ENCODE data around the gene SCO2.

The SCO2 gene

DNA sequence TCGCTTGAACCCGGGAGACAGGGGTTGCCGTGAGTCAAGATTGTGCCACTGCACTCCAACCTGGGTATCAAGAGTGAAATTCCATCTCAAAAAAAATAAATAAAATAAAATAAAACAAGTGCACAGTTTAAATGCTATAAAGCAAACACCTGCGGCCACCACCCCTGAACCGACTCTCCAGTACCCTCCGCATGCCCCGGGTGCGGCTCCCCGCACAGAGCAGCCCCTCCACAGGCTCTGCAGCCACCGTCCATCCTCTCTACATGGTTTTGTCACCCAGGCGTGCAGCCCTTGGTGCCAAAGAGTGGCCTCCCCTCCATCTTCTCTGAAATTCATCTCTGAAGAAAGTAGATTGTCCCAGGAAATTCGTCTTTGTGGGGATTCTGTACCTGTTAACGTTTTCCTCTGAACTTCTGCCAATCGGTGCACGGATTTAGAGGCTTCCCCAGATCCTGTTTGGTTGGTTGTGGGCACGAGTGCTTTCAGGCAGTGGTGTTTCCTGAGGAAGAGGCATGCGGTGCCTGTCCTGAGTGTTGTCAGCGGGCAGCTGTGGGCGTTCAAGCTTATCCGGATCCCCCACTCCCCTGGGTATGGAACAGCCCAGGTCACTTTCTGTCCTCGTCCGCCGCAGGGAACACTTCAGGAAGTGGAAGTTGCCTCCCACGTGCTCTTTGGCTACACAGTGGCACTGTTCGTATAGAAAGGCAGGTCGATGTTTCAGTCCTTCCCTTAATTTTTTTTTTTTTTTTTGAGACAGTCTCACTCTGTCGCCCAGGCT is 34.7 kb downstream of the SCO2 start:
- DNase-seq = no peak

DNA sequence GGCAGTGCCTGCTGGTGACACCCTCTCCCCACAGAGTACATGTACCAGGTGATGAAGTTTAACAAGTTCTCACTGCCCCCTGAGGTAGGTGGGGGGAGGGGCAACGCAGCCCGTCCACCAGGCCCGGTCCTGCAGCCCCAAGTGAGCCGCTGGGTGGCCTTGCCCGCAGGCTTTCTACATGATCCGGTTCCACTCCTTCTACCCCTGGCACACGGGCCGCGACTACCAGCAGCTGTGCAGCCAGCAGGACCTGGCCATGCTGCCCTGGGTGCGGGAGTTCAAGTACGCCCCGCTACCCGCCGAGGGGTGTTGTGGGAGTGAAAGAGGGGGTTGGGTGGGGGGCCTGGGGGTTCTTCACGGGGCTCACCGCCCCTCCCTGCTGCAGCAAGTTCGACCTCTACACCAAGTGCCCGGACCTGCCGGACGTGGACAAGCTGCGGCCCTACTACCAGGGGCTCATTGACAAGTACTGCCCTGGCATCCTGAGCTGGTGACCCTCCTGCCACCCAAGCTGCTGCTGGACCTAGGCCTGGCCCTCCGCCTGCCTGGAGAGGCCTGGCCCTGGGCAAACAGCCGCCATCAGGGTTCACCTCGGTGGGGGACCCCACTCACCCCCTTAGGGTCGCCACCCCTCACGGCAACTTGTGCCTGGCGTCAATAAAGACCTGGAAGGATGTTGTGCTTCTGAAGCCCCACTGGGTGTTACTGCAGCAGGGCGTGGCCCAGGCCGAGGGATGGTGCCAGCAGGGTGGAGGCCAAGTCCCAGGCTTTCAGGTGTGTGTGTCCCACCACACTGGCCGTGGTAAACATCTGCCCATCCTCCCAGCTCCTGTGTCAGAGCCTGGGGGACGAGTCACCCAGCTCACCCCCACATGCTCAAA is 35.8 kb downstream of the SCO2 start:
- no peak for DNase-seq

DNA sequence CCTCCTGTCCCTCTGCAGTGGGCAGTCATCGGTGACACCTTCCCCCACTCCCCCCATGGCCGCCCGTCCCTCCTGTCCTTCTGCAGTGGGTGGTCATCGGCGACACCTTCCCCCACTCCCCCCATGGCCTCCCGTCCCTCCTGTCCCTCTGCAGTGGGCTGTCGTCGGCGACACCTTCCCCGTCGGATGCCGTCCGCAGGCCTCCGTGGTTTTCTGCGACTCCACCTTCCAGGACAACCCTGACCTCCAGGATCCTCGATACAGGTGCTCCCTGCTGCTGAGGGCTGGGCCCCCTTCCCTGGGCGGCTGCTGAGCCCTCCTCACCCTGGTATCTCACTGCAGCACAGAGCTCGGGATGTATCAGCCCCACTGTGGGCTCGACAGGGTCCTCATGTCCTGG is 36.5 kb downstream of the SCO2 start:
- no peak for DNase-seq

DNA sequence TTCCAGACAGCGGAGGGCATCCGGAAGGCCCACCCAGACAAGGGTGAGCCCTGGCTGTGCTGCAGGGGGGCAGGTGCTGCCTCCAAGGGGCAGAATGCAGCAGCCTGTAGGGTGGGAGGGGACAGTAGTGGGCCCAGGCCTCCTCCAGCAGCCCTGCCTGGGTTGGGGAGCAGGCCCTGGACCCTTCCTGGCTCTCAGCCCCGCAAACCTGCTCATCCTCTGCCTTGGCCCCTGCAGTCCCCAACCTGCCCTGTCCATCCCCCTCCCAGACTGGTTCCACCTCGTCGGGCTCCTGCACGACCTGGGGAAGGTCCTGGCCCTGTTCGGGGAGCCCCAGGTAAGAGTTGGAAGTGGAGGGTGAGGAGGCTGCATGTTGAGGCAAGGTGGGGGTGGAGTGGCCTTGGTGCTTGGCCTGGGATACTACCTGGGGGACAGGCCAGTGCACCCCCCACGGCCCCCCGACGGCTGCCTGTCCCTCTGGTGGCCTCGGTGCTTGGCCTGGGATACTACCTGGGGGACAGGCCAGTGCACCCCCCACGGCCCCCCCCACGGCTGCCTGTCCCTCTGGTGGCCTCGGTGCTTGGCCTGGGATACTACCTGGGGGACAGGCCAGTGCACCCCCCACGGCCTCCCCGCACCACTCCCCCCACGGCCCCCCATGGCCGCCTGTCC is 37.3 kb downstream of the SCO2 start:
- no peak for DNase-seq

DNA sequence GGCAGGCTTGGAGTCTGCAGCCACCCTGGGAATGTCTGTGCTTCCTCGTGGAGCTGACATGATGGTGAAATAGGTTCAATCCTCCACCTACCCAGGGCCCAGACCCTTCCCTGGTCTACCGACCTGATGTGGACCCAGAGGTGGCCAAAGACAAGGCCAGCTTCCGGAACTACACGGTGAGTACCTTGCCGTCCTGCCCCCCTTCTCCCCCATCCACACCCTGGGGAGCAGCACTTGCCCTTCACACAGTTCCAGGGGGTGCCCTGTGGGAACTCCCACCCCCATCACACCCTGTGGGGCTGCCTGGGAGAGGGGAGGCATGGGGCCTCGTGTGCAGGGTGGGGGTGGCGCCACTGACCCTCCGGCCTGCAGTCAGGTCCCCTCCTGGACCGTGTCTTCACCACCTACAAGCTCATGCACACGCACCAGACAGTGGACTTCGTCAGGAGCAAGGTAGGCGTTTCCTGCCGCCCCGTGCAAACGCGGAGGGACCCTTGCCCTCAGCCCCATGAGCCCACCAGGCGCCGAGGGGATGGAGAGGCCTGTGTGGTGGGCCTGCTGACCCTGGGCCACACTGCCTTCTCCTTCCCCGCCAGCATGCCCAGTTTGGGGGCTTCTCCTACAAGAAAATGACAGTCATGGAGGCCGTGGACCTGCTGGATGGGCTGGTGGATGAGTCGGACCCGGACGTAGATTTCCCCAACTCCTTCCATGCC is 38.0 kb downstream of the SCO2 start:
- no peak for DNase-seq

DNA sequence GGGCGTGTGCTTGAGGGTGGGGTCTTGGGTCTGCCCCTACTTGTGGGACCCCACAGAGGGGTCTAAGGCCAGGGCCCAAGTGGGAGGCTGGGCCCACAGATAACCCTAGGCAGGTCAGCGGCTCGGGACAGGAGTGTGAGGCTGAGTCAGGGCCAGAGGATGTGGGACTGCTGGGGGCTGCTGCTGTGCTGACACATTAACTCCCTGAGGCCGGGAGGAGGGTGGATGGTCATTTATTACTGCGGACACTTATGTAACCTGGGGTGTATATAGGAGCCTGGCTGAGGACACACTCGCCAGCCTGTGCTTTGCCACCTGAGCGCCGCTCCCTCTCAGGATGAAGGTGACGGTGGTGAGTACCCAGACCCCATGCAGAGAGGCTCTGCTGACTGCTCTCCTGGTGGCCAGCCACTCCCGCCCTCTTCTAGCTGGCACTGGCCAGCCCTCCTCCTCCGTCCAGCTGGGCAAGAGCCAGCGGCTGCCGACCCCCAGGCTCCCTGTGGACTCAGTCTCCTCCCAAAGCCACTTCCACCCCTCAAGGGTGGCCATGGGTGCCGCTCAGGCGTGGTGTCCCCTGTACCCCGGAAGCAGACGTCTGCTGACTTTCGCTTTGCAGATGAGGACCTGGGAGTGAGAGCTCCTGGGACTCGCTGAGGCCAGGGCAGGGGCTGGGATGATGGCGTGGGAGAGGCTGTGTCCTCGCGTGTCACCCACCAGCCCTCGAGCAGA is 38.7 kb downstream of the SCO2 start, which contains the start of gene MIOX:
Gene MIOX (plus strand): TSS at position 299 of the 729 bp plus-strand sequence. CDS start 39 bp downstream, at position 338.
- no peak for DNase-seq

DNA sequence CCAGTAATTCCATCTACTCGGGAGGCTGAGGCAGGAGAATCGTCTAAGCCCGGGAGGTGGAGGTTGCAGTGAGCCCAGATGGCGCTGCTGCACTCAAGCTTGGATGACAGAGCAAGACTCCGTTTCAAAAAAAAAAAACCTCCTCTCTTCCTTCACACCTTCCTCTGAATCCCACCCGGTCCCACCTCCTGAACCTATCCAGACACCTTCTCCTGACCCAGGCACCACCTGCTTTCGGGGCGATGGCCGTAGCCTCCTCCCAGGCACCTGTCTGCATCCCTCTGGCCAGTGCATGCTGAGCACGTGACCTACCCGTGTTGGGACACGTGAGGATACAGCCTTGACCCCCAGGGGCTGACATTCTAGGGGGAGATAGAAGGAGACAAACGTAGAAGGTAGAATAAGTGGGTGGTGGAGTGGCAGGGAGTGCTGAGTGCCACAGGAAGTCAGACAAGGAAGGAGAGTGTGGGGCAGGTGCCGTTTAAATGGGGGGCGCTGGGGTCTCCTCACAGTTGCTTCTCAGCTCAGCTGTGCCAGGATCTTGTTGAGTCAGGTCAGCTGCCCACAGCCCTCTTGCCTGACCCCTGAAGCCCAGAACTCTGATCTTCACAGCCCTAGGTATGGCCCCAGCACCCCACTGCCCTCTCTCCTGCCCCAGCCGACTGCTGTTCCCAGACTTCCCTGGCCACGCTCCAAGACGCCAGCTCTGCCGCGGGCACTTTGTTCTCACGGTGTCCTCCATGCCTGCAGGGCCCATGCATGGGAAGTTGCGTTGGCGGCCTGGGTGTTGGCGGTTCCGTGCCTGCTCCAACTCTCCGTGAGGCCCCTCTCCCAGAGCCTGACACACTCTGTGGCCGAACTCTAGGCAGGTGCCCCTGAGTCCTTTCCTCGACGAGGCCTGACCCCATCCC is 39.9 kb downstream of the SCO2 start:
- DNase-seq = no peak

DNA sequence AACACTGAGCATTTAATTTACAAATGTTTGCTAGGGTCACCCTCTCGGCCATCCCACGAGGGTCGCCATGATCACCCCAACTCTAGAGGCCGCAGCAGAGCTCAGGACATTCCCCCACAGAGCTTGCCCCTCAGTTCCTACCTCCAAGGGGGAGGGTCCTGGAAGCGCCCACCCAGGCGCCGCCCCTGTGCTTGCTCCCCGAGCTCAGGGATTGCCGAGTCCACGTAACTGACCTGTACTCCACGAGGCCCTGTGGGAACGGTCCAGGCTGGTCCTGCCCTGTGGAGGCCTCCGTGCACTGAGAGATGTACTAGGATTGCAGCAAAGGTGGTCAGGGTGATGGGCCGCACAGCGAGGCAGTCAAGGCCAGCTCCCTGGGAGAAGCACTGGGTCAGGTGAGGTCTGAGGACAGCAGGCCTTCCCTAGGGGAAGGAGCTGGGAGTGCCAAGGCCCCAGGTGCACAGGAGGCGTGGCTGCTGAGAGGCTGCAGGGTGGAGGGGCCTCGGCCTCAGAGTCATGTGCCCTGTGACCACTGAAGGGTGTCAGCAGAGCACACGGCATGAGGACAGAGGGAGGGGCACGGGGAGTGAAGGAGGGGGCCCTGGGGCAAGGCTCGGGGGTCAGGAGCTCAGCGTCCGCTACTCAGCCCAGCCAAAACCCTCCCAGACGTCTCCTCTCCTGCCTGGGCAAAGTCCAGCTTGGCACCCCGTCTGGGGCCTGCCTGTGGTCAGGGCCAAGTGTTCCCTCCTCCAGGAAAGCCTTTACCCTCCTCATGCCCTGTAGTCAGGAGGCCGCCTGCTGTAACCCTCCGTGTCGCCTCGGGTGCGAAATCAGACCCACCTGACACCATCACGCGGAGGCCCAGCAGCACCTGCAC is 41.2 kb downstream of the SCO2 start:
- DNase-seq = no peak

DNA sequence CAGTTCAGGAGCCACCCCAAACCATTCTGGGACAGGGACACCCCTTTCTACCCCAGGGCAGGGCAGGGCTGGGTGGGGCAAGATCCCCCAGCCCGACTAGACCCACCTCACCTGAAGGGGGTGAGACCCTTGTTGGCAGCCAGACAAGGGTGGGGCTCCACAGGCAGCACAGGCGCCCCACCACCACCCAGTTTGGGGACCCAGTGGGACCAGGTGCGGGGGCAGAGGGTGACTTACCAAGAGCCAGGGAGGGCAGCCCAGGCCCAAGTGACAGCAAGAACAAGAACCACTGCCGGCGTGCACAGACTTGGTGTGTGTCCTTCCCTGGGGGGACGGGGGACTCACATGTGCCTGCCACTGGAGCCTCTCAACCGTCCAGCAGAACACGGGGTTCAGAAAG is 41.8 kb downstream of the SCO2 start:
- DNase-seq = no peak

DNA sequence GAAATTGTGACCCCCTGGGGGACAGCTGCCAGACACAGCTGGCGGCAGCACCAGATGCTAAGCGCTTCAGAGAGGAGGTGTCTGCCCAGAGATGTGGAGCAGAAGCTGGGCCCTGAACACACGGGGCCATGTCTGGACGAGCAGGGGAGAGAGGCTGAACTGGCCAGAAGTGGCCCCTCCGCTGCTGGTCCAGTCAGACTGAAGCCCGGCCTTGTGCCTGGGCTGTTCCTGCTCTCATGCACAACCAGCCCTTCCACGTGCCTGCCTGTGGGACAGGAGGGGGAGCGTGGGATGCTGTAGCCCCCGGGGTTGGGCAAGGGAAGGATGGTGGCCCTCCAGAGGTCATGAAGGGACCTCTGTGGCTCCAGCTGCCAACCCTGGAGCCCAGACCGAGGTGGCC is 42.3 kb downstream of the SCO2 start:
- DNase-seq = no peak

DNA sequence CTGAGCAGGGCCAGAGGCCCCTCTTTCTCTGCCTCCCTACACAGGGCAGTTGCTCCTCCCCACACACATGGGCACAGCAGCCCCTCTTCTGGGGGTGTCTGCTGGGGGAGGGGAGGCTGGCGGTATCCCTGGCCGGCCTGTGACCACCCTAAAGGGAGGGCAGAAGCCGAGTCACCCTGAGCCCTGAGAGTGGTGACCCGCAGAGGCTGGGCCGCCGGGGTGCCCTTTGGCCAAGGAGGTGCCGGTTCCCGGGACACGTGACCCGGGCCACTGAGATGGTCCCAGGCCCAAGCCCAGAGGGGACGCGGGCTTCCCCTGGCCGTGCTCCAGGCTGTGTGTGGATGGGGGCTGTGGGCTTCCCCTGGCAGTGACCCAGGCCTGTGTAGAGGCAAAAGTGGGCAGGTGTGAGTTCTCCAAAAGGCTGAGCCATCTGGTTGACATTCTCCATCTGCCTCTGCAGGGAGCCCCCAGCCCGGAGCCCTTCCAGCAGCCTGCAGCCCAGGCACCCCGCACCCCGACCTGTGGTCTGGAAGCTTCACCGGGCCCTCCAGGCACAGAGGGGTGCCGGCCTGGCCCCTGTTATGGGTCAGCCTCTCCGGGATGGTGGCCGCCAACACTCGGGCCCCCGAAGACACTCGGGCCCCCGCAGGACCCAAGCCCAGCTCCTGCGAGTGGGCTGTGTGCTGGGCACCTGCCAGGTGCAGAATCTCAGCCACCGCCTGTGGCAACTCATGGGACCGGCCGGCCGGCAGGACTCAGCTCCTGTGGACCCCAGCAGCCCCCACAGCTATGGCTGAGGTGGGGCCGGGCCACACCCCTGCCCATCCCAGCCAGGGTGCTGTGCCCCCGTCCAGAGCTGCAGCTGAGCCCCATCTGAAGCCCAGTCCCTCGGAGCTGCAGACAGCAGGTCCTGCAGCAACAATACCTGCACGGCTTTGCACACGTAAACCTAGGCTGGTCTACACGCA is 43.0 kb downstream of the SCO2 start:
- DNase-seq = no peak

DNA sequence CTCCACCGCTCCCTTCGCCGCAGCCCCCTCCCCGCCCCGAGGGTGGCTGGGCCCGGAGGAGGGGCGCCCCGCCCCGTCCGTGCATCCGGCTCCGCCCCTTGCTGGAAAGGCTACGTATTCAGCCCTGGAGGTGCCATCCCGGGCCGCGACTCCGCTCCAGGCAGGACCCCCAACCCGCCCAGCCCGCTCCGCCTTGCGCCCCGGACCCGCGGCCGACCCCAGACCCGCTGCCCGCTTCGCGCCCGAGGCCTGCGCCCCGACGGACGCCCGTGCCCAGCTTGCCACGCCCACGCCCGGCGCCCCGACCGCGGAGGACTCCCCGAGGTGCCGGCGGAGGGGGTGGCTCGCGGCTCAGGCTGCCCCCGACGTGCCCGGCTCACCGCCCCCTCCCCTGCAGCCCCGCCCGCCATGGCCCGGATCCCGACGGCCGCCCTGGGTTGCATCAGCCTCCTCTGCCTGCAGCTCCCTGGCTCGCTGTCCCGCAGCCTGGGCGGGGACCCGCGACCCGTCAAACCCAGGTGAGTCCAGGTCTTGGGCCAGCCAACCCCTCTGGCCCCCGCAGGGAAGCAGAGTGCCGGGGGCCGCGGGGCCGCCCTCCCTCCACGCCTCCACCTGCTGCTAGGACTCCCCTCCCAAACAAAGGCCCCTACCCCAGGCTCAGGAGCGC is 43.8 kb downstream of the SCO2 start, which contains the start of gene ADM2:
Gene ADM2 (plus strand): TSS at position 104 of the 667 bp plus-strand sequence. CDS start 305 bp downstream, at position 409.
- no peak for DNase-seq

DNA sequence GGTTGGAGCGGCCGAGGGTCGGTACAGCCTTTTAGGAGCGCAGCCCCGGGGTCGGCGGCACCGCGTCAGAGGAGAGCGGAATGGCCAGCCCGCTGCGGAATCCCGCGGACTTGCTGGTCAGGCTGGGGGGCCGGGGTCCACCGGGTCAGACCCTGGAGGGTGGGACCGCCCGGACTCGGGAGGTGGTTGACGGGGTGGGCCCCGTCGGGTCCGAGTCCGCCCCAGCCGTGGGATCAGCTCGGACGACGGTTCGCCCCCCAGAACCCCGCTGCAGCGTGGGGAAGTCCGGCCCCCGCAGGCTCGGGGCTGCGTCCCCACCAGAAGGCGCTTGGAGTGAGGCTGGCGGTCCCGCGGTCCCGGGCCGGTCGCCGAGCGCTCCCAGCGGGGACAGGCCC is 44.4 kb downstream of the SCO2 start:
- DNase-seq = no peak

DNA sequence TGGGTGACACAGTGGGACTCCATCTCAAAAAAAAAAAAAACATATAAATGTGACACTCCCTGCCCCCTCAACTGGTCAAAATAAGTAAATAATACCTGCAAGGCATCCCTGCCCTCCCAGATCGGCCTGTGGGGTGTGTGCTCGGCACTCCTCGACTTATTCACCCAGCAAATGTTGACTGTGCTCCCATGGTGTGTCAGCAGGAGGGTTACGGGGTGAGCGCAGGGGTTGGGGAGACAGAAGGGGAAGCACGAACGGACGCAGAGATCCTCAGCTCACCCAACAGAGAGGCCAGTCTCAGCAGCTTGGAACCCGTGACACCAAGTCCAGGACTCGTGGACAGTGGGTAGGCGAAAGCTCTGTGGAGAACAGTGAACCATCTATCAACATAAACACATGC is 45.7 kb downstream of the SCO2 start:
- no peak for DNase-seq

DNA sequence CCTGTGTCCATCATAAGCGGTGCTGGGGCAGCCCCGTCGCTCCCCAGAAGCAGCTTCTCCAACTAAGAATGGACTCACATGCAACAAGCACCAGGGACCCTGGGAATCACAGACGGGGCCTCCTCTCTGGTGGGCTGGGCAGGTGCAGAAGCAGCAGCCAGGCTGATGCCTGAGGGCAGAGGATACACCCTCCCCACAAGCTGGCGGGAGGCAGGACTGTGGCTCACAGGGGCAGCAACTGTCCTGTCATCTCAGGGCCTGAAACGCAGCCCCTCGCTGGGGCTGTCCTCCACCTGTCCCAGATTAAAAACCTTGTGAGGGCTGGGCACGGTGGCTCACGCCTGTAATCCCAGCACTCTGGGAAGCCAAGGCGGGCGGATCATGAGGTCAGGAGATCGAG is 47.5 kb downstream of the SCO2 start:
- DNase-seq = no peak

DNA sequence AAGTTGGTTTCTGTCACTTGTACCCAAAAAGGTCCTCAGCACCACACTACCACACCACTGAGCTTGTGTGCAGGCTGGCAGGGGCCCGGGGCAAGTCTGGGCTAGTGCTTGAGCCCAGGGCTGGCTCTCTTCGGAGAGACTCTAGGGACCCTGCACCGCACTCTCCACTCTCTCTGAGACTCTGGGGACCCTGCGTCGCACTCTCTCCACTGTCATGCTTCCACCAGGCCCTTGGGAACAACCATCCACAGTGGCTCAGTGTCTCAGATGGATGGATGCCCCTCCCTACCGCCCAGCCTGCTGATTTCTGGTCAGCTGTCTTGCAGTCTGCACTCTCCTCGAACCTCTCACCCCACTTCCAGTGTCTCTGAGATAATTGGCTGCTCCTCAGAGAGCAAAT is 48.5 kb downstream of the SCO2 start:
- DNase-seq = no peak

DNA sequence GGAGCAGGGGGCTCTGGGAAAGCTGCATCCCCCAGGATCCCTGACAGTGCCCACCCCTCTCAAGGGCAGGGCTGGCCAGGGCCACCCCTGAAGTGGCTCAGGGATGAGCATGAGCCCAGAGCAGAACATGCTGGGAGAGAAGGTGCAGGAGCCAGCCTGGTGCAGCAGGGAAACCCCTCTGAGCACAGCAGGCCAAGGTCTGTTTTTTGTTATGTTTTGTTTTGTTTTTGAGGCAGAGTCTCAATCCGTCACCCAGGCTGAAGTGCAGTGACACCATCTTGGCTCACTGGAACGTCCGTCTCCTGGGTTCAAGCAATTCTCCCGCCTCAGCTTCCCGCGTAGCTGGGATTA is 49.8 kb downstream of the SCO2 start:
- DNase-seq = no peak

Data from NK-92 treated with Interleukin-12 subunit alpha and Interleukin-12 subunit beta, amount 100 ng/mL, for 24 hours (cell line).